ENCODE data around the gene SRPK1. TPM values are rescaled to one million over a fixed set of nuclear protein-coding genes. Genes with fewer than 3 reads are reported as not detected.

Gene SRPK1
- total RNA-seq, 2 experiments from 2014 or later: 117 to 133 TPM

DNA sequence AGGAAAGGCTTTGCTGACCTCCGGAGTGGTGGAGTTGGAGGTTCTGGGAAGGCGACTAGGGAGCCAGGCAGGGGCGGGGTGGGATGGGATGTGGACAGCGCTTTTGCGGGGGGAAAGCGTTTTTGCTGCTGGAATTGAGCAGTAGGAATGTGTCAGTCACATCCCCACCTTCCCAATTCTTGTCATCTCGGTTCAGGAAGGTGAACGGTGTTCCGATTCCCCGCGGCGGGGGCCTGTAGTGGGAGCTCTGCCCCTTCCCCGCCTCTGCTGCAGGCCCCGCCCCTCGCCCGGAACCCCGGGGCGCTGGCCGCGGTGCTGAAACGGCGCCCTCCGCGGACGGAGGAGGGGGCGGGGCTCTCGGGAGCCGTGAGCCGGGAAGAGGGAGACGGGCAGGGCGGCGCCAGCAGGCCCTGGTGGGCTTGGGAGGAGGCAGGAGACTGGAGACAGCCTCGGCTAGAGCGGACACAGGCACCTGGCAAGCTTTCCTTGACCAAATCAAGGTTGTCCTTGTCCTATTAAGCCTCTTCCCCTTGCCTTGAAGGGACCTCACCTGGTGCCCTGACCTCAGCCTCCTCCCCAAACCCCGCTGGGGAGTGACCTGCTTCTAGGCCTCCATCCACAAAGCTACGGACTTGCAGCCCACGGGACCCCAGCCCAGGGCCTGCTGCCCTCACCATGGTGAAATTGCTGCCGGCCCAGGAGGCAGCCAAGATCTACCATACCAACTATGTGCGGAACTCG lies 115.7 kb downstream of the SRPK1 start, which contains the start of gene LHFPL5:
TSS of gene LHFPL5 (plus strand) at position 357 of the 741 bp plus-strand sequence. CDS start at position 676, 319 bp downstream.
- H3K36me3 Mint-ChIP-seq (ENCODE audit: low read depth): no peaks in the 10 kb centered on the region
- no peaks in the 10 kb centered on the region for H3K9me3 Mint-ChIP-seq
- intact Hi-C loops (cut with micrococcal nuclease): no loop called here

GRCh38 chr6:35801148-35801547 lies 119.8 kb downstream of the SRPK1 start:
- Mint-ChIP-seq H3K36me3 (ENCODE audit: low read depth) (no peaks in the 10 kb centered on the region), H3K4me3 (no peak overlapping the region), H3K27ac (no peak overlapping the region), H3K4me1 (ENCODE audit: low read depth) (no peaks in the 10 kb centered on the region), H3K9me3 (no peaks in the 10 kb centered on the region), H3K27me3 (peaks cover 3% of the 10 kb centered on the region)
- DNase-seq (no peak), ATAC-seq (no peak)
- POLR2A ChIA-PET: no interaction called here
- intact Hi-C loops (cut with micrococcal nuclease): no loop called here
- CTCF ChIA-PET: no interaction called here
- TF ChIP-seq, protein P1, sequence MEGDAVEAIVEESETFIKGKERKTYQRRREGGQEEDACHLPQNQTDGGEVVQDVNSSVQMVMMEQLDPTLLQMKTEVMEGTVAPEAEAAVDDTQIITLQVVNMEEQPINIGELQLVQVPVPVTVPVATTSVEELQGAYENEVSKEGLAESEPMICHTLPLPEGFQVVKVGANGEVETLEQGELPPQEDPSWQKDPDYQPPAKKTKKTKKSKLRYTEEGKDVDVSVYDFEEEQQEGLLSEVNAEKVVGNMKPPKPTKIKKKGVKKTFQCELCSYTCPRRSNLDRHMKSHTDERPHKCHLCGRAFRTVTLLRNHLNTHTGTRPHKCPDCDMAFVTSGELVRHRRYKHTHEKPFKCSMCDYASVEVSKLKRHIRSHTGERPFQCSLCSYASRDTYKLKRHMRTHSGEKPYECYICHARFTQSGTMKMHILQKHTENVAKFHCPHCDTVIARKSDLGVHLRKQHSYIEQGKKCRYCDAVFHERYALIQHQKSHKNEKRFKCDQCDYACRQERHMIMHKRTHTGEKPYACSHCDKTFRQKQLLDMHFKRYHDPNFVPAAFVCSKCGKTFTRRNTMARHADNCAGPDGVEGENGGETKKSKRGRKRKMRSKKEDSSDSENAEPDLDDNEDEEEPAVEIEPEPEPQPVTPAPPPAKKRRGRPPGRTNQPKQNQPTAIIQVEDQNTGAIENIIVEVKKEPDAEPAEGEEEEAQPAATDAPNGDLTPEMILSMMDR (IDR thresholded peaks at IDR 0.05): no peak

More for the DNA sequence above, 115.7 kb downstream of the SRPK1 start, which contains the start of gene LHFPL5:
- CTCF ChIA-PET: no interaction called here
- DNase-seq: peak; percentile 49
- POLR2A ChIA-PET: no interaction called here
- no peak within 1 kb of the TSS for H3K27ac Mint-ChIP-seq
- H3K4me3 Mint-ChIP-seq: no peak within 1 kb of the TSS
- peaks cover 9% of the 10 kb centered on the region for H3K27me3 Mint-ChIP-seq
- TF ChIP-seq, protein P1 (IDR thresholded peaks at IDR 0.05): no peak
- ATAC-seq: peak; percentile 91
- H3K4me1 Mint-ChIP-seq (ENCODE audit: low read depth): no peaks in the 10 kb centered on the region

GRCh38 chr6:35798706-35799105 lies 122.2 kb downstream of the SRPK1 start:
- DNase-seq: no peak
- ChIA-PET CTCF (no interaction called here), POLR2A (no interaction called here)
- no peaks in the 10 kb centered on the region for H3K36me3 Mint-ChIP-seq (ENCODE audit: low read depth)
- no peaks in the 10 kb centered on the region for H3K27me3 Mint-ChIP-seq
- H3K4me1 Mint-ChIP-seq (ENCODE audit: low read depth): no peaks in the 10 kb centered on the region
- no peak overlapping the region for H3K4me3 Mint-ChIP-seq
- no peak overlapping the region for H3K27ac Mint-ChIP-seq
- TF ChIP-seq, protein P1 (IDR thresholded peaks at IDR 0.05): no peak
- H3K9me3 Mint-ChIP-seq: no peaks in the 10 kb centered on the region
- intact Hi-C loops (cut with micrococcal nuclease): no loop called here
- ATAC-seq: no peak

- ChIA-PET CTCF (interaction anchor here (0.6 kb wide), 1 partner anchor 66 kb away, joined by 3 read pairs; no protein-coding TSS in a partner anchor), POLR2A (no interaction called here)
- no peak overlapping the region for H3K27ac Mint-ChIP-seq
- H3K36me3 Mint-ChIP-seq (ENCODE audit: low read depth): no peaks in the 10 kb centered on the region
- no peak overlapping the region for H3K4me3 Mint-ChIP-seq
- H3K9me3 Mint-ChIP-seq: no peaks in the 10 kb centered on the region
- TF ChIP-seq, protein P1 (IDR thresholded peaks at IDR 0.05): no peak
- no peak for DNase-seq
- no peaks in the 10 kb centered on the region for H3K27me3 Mint-ChIP-seq
- intact Hi-C loops (cut with micrococcal nuclease): no loop called here
- ATAC-seq: no peak
- H3K4me1 Mint-ChIP-seq (ENCODE audit: low read depth): no peaks in the 10 kb centered on the region
Observed at GRCh38 chr6:35797837-35798526, 122.9 kb downstream of the SRPK1 start.

GRCh38 chr6:35796236-35796635 lies 124.7 kb downstream of the SRPK1 start:
- H3K9me3 Mint-ChIP-seq: no peaks in the 10 kb centered on the region
- no peak overlapping the region for H3K27ac Mint-ChIP-seq
- no peak overlapping the region for H3K4me3 Mint-ChIP-seq
- TF ChIP-seq, protein P1 (IDR thresholded peaks at IDR 0.05): no peak
- H3K4me1 Mint-ChIP-seq (ENCODE audit: low read depth): no peaks in the 10 kb centered on the region
- H3K36me3 Mint-ChIP-seq (ENCODE audit: low read depth): no peaks in the 10 kb centered on the region
- intact Hi-C loops (cut with micrococcal nuclease): no loop called here
- no peak for DNase-seq
- ChIA-PET CTCF (no interaction called here), POLR2A (interaction anchor here (0.7 kb wide), 1 partner anchor 18 kb away, joined by 3 read pairs; no protein-coding TSS in a partner anchor)
- ATAC-seq: no peak
- H3K27me3 Mint-ChIP-seq: no peaks in the 10 kb centered on the region

Data from activated CD8-positive, alpha-beta T cell treated with anti-CD3 and anti-CD28 coated beads for 36 hours (primary cell).